Fibroblast of mammary gland (primary cell): ENCODE measurements around the gene LGR6.

Experiments
- DNase-seq: peaks from one replicate; pipeline ENCODE4 v3.0.0-alpha.2; 2010; ENCODE audit warnings: low read depth
- H3K4me3 ChIP-seq: 2 replicates; pipeline ENCODE4 v1.5.1; 2011; ENCODE audit warnings: low read depth, mild to moderate bottlenecking, low read length, moderate library complexity; ENCODE audit not compliant: control insufficient read depth
- CTCF ChIP-seq: conservative IDR thresholded peaks from 2 replicates; pipeline ENCODE4 v1.5.1; 2011; ENCODE audit warnings: low read depth, low read length, inconsistent platforms; ENCODE audit not compliant: control insufficient read depth, insufficient read depth

The LGR6 gene

GRCh38 chr1:202181586-202181985 is 12.0 kb upstream of the LGR6 start:
- TF ChIP-seq CTCF: no peak
- H3K4me3 ChIP-seq: no peak overlapping the region
- DNase-seq: no peak

GRCh38 chr1:202182040-202182877 is 11.3 kb upstream of the LGR6 start:
- no peak for TF ChIP-seq CTCF
- DNase-seq: no peak
- no peak overlapping the region for H3K4me3 ChIP-seq

GRCh38 chr1:202184750-202185460 is 8.7 kb upstream of the LGR6 start:
- TF ChIP-seq CTCF: peak; percentile 90
- no peak overlapping the region for H3K4me3 ChIP-seq

GRCh38 chr1:202186327-202186726 is 7.3 kb upstream of the LGR6 start:
- DNase-seq: no peak
- no peak overlapping the region for H3K4me3 ChIP-seq
- no peak for TF ChIP-seq CTCF

More at GRCh38 chr1:202184750-202185460, 8.7 kb upstream of the LGR6 start:
- peak; percentile 81 for DNase-seq

GRCh38 chr1:202187041-202187671 is 6.4 kb upstream of the LGR6 start:
- no peak overlapping the region for H3K4me3 ChIP-seq
- DNase-seq: no peak
- no peak for TF ChIP-seq CTCF

- TF ChIP-seq CTCF: no peak
- no peak for DNase-seq
- no peak overlapping the region for H3K4me3 ChIP-seq
Measured at GRCh38 chr1:202187697-202188407, 5.7 kb upstream of the LGR6 start.
